C4-2B (cell line): Measurements from ENCODE around the gene TMEM204.

Experiments used
- H3K27ac ChIP-seq: fragments of 450-650 bp; 2 replicates; pipeline ENCODE4 v1.5.1; 2017
- ZFX ChIP-seq: fragments of 450-650 bp; IDR thresholded peaks from 2 replicates; pipeline ENCODE4 v1.6.1; 2017
- TF ChIP-seq, protein P1 (sequence below): fragments of 450-650 bp; conservative IDR thresholded peaks from 2 replicates; pipeline ENCODE4 v1.5.1; 2017; ENCODE audit warnings: mild to moderate bottlenecking

TMEM204 gene

DNA sequence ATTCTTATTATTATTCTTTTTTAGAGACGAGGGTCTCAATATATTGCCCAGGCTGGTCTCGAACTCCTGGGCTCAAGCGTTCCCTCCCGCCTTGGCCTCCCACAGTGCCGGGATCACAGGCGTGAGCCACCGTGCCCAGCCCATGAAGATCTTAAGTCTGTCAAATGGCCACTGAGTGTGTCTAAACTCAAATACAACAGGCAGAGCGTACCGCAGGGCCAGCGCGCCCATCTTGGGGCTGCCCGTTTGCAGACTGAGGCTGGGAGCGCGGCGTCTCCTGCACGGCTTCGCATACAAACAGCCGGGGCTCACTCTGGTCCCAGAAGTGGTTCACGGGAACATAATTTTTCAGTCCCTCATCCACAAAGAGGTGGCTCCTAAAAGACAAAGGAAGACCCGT, 30.3 kb downstream of the TMEM204 start:
- TF ChIP-seq ZFX, result no peak
- TF ChIP-seq, protein P1, sequence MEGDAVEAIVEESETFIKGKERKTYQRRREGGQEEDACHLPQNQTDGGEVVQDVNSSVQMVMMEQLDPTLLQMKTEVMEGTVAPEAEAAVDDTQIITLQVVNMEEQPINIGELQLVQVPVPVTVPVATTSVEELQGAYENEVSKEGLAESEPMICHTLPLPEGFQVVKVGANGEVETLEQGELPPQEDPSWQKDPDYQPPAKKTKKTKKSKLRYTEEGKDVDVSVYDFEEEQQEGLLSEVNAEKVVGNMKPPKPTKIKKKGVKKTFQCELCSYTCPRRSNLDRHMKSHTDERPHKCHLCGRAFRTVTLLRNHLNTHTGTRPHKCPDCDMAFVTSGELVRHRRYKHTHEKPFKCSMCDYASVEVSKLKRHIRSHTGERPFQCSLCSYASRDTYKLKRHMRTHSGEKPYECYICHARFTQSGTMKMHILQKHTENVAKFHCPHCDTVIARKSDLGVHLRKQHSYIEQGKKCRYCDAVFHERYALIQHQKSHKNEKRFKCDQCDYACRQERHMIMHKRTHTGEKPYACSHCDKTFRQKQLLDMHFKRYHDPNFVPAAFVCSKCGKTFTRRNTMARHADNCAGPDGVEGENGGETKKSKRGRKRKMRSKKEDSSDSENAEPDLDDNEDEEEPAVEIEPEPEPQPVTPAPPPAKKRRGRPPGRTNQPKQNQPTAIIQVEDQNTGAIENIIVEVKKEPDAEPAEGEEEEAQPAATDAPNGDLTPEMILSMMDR, result no peak
- no peak overlapping the region for H3K27ac ChIP-seq

DNA sequence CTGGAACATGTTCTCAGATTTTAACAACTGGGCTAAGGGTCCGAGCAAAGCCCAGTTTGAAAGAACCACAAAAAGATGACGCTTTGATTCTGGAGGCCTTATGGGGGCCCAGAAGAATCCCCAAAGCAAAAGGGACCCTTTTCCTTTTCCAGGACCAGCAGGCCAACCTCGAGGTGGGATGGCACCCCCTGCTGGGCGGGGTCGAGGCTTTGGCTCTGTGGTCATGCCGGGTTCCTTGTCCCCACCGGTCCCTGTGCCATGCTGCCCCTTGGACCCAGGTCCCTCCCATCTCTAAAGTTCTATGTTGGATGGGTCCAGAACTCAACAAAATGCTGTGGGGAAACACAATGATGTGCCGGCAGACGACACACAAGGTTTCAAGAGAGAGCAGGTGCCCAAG, 30.9 kb downstream of the TMEM204 start:
- H3K27ac ChIP-seq, result no peak overlapping the region
- TF ChIP-seq, protein P1, result no peak
- no peak for TF ChIP-seq ZFX

DNA sequence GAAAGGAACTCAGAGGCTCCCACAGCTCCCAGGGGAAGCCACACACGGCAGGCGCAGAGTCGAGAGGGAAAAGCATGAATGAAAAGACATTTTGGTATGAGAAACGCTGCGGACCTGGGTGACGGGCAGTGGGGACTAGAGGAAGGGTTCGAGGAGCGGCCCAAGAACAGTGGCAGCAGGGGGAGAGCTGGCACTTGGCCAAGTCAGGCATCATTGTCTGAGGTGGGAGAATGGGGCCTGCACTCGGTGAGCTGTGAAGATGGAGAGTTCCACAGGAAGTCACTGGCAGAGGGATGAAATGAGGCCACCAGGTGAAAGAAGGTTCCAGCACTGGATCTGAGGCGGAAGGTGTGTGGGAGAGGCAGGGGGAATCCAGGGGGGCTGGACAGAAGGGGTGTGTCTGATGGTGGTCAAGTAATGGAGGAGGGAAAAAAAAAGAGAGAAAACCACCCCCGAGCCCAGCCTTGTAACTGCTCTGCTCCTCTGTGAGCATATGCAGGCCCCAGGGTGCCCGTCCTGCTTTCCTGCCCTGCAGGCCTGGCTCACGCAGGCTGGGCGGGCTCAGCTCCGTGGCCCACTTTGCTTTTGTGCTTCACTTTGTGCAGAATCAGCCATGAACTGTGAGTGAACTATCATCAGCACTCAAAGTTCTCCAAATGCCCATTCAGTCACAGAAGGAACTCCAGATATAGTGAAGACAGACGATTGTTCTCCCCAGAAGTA, 31.8 kb downstream of the TMEM204 start:
- TF ChIP-seq, protein P1, result no peak
- TF ChIP-seq ZFX, result no peak

DNA sequence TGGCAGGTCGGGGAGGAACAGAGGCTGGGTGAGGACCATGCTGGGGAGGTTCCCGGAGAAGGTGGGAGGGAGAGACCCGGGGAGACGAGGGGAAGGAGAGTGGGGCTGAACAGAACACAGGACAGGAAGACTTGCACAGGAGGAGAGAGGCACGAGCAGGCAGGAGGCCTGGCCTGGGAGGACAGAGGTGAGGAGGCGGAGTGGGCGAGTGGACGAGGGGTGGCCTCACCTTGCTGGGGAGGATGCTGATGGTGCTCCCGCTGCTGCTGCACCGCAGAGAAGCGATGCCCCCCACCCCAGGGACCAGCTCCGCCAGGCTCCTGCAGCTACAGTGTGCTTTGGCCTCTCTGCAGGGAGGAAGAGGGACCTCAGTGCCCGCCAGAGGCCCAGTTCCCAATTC, 34.5 kb downstream of the TMEM204 start:
- H3K27ac ChIP-seq, result no peak overlapping the region
- TF ChIP-seq, protein P1, result no peak
- no peak for TF ChIP-seq ZFX

More for the DNA sequence above, 31.8 kb downstream of the TMEM204 start:
- H3K27ac ChIP-seq, result no peak overlapping the region

DNA sequence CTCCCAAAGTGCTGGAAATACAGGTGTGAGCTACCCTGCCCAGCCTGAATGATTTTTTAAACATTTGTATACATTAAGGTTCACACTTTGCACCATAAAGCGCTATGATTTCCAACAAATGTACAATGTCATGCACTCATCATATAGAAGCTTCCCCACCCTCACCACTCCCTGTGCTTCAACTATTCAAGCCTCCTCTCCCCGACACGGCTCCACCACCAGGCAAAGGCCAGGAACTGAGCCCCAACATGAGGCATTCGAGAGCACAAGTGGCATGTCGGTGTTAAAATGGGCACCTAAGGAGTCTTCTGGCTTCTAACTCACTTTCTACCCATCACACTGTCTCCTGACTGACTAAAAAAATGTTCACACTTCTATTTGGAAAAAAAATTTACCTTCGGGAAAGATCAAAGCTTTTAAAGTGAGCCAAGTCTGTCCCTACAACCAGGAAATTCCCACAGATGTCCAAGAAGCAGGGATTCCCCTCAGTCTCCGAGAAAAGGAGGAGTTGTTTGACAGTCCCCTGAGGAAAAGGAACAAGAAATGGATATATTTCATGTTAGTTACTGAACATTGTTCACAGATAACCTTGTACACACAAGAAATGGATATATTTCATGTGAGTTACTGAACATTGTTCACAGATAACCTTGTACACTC, 37.7 kb downstream of the TMEM204 start:
- no peak for TF ChIP-seq ZFX
- TF ChIP-seq, protein P1, result no peak
- no peak overlapping the region for H3K27ac ChIP-seq

DNA sequence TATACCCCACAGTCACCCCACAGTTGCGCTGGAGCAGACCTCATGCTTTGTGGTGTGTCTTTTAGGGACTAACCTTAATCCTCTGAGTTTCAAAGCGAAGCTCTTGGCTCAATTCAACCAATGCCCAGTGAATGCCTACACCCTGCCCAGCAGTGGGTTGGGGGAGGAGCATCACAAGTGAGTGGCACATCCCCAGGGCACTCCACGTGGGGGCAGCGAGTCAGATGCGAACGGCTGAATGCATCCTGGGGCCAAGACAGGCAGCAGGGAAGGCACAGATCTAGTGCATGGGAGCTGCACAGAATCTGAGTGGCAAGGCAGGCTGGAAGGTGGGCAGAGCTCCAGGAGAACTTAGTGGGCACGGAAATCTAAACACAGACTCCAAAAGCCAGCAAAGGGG, 39.2 kb downstream of the TMEM204 start:
- no peak overlapping the region for H3K27ac ChIP-seq
- TF ChIP-seq ZFX, result no peak
- TF ChIP-seq, protein P1, result no peak

DNA sequence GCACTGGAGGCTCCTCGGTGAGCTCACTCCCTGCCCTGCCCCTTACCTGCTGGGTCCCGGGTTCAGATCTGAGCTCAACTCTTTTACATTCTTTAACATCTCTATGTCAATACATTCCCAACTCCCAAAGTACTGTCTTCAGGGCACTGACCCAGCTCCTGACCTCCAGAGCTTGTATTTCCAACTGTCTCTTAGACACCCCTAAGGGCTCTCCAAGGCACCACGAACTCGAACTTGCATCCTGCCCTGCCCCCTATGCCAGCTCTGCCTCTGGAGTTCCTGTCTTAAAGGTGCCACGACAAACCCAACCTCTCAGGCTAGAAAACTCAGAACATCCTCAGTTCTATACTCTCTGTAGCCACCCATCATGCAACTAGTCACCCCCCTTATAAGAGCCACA, 39.8 kb downstream of the TMEM204 start:
- no peak overlapping the region for H3K27ac ChIP-seq
- no peak for TF ChIP-seq ZFX
- TF ChIP-seq, protein P1, result no peak
